ENCODE measurements around the gene PTPRN2. TPM values are rescaled to one million over a fixed set of nuclear protein-coding genes. Genes with fewer than 3 reads are reported as not detected.

Gene PTPRN2
- total RNA-seq, 1 donor from 2014 or later = 0.41 TPM

GRCh38 chr7:158026636-158027265 lies 560.9 kb downstream of the PTPRN2 start:
- Mint-ChIP-seq H3K27ac (no peak overlapping the region), H3K27me3 (ENCODE audit: insufficient read depth) (peaks cover 1% of the 10 kb centered on the region), H3K4me3 (no peak overlapping the region), H3K36me3 (ENCODE audit: low read depth) (no peaks in the 10 kb centered on the region), H3K9me3 (no peaks in the 10 kb centered on the region), H3K4me1 (ENCODE audit: low read depth) (no peaks in the 10 kb centered on the region)
- DNase-seq (ENCODE audit: low spot score) = no peak
- intact Hi-C loops (cut with micrococcal nuclease) = no loop called here

DNA sequence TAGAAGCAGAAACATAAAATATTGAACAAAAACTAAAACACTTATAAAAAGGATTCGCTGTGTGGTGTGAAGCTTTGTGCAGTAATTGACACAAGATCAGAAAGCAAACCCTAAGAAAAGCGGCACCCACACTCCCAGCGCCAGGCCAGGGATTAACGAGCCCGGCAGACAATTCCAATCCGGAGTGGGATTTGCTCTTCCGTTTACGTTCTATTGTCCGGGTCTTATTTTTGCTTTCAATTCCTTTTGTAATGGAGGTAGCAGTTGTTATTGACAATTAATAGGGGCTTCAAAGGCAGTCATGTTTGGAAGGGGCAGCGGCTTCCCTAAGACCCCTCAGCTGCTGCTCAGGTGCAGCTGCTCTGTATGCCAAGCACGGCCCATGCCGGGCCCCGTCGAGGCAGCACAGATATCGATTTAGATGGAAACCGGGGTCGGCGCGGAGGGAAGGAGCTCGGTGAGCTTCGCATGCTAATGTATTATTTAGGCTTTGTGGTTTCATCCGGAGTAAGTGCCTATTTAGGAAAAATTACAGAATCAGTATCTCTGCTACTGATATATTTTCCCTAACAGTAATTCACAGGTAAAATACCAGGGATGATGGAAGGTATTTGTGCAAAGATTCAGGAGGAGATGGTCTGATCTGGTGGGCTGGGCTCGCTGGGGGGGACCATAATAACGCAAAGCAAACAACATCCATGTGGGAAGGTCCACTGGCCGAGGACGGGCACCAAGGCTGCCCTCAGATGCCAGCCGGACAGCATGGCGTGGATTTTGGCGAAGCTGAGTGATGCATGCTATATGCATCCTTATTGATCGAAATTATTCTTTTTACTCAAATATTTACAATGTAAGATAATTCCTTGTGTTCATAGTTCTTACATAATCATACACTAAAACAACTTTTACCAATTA lies 561.7 kb downstream of the PTPRN2 start:
- peaks cover 1% of the 10 kb centered on the region for H3K27me3 Mint-ChIP-seq (ENCODE audit: insufficient read depth)
- no peak overlapping the region for H3K27ac Mint-ChIP-seq
- H3K36me3 Mint-ChIP-seq (ENCODE audit: low read depth) = no peaks in the 10 kb centered on the region
- no peak overlapping the region for H3K4me3 Mint-ChIP-seq
- H3K9me3 Mint-ChIP-seq = no peaks in the 10 kb centered on the region
- H3K4me1 Mint-ChIP-seq (ENCODE audit: low read depth) = no peaks in the 10 kb centered on the region
- intact Hi-C loops (cut with micrococcal nuclease) = no loop called here
- DNase-seq (ENCODE audit: low spot score) = no peak

- Mint-ChIP-seq H3K4me1 (ENCODE audit: low read depth) (no peaks in the 10 kb centered on the region), H3K27ac (no peak overlapping the region), H3K27me3 (ENCODE audit: insufficient read depth) (peaks cover 1% of the 10 kb centered on the region), H3K36me3 (ENCODE audit: low read depth) (no peaks in the 10 kb centered on the region), H3K4me3 (no peak overlapping the region), H3K9me3 (no peaks in the 10 kb centered on the region)
- DNase-seq (ENCODE audit: low spot score) = no peak
- intact Hi-C loops (cut with micrococcal nuclease) = no loop called here
Measured at GRCh38 chr7:158024881-158025280, 562.7 kb downstream of the PTPRN2 start.

DNA sequence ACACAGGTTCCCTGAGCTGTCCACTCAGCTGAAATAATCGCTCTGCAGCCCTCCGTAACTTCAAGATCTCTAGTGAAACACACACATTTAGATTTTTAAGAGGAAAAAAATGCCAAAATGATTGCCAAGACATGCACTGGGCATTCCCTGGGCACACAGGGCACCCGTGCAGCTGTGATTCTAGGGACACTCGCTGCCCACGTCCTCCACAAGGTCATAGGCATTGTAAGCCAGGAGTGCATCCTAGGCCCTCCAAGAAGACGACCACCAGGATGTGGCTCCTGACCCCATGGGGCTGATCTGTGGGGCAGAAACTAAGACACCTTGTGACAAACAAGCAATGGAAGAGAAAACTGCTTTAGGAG lies 563.3 kb downstream of the PTPRN2 start:
- Mint-ChIP-seq H3K4me1 (ENCODE audit: low read depth) (no peaks in the 10 kb centered on the region), H3K27me3 (ENCODE audit: insufficient read depth) (peaks cover 1% of the 10 kb centered on the region), H3K4me3 (no peak overlapping the region), H3K27ac (no peak overlapping the region), H3K36me3 (ENCODE audit: low read depth) (no peaks in the 10 kb centered on the region), H3K9me3 (no peaks in the 10 kb centered on the region)
- intact Hi-C loops (cut with micrococcal nuclease) = no loop called here
- no peak for DNase-seq (ENCODE audit: low spot score)

DNA sequence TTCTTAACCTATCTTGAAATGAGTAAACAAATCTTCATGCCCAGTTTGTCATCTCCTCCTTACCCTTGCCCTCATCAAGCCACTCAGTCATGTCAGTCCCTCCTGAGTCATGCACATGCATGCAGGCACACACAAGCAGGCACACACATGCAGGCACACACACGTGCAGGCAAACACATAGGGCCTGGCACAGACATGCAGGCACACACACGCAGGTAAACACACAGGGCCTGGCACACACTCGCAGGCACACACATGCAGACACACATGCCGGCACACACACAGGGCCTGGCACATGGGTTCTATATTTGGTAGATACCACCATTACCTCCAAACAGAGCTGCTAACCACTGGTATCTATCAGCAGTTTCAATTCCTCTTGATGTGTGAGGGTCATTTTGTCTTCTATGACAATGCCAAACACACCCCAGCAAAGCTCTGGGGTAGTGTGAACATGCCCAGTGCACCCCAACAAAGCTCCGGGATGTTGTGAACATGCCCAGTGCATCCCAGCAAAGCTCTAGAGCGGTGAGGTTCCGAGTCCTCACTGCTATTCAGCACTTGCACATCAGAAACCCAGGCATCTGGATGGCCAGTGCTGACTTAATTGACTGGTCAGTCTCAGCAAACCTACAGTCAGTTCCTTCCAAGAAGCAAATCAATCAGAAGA lies 563.8 kb downstream of the PTPRN2 start:
- Mint-ChIP-seq H3K9me3 (no peaks in the 10 kb centered on the region), H3K4me1 (ENCODE audit: low read depth) (no peaks in the 10 kb centered on the region), H3K27me3 (ENCODE audit: insufficient read depth) (peaks cover 1% of the 10 kb centered on the region), H3K4me3 (no peak overlapping the region), H3K27ac (no peak overlapping the region), H3K36me3 (ENCODE audit: low read depth) (no peaks in the 10 kb centered on the region)
- no peak for DNase-seq (ENCODE audit: low spot score)
- intact Hi-C loops (cut with micrococcal nuclease) = no loop called here

- Mint-ChIP-seq H3K36me3 (ENCODE audit: low read depth) (no peaks in the 10 kb centered on the region), H3K27me3 (ENCODE audit: insufficient read depth) (peaks cover 1% of the 10 kb centered on the region), H3K4me3 (no peak overlapping the region), H3K9me3 (no peaks in the 10 kb centered on the region), H3K27ac (no peak overlapping the region), H3K4me1 (ENCODE audit: low read depth) (no peaks in the 10 kb centered on the region)
- no peak for DNase-seq (ENCODE audit: low spot score)
- intact Hi-C loops (cut with micrococcal nuclease) = no loop called here
Measured at GRCh38 chr7:158023157-158023556, 564.5 kb downstream of the PTPRN2 start.

DNA sequence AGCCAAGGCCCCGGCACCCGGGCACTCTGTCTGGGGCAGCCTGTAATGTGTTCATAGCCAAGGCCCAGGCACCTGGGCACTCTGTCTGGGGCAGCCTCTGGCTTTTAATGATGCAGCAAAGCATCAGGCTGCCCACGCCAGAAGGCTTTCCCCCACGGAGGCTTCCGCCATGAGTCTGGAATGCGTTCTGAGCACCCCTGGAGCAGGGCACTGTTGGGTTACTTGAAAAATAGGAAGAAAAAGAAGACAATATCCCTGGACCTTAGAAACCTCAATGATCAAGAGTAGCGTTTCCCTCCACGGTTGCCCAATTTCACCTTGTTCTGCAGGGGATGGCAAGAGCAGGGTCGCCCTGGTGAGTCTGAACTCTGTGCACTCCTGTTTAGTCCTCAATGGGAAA lies 565.0 kb downstream of the PTPRN2 start:
- no peak for DNase-seq (ENCODE audit: low spot score)
- intact Hi-C loops (cut with micrococcal nuclease) = no loop called here
- H3K36me3 Mint-ChIP-seq (ENCODE audit: low read depth) = no peaks in the 10 kb centered on the region
- no peaks in the 10 kb centered on the region for H3K9me3 Mint-ChIP-seq
- no peaks in the 10 kb centered on the region for H3K27me3 Mint-ChIP-seq (ENCODE audit: insufficient read depth)
- H3K27ac Mint-ChIP-seq = no peak overlapping the region
- no peaks in the 10 kb centered on the region for H3K4me1 Mint-ChIP-seq (ENCODE audit: low read depth)
- no peak overlapping the region for H3K4me3 Mint-ChIP-seq

- Mint-ChIP-seq H3K36me3 (ENCODE audit: low read depth) (no peaks in the 10 kb centered on the region), H3K4me3 (no peak overlapping the region), H3K27me3 (ENCODE audit: insufficient read depth) (no peaks in the 10 kb centered on the region), H3K9me3 (no peaks in the 10 kb centered on the region), H3K27ac (no peak overlapping the region), H3K4me1 (ENCODE audit: low read depth) (no peaks in the 10 kb centered on the region)
- DNase-seq (ENCODE audit: low spot score) = no peak
- intact Hi-C loops (cut with micrococcal nuclease) = no loop called here
Measured at GRCh38 chr7:158021836-158022235, 565.8 kb downstream of the PTPRN2 start.

GRCh38 chr7:158020706-158021095 lies 566.9 kb downstream of the PTPRN2 start:
- intact Hi-C loops (cut with micrococcal nuclease) = no loop called here
- Mint-ChIP-seq H3K9me3 (no peaks in the 10 kb centered on the region), H3K4me3 (no peak overlapping the region), H3K27ac (no peak overlapping the region), H3K36me3 (ENCODE audit: low read depth) (no peaks in the 10 kb centered on the region), H3K4me1 (ENCODE audit: low read depth) (no peaks in the 10 kb centered on the region), H3K27me3 (ENCODE audit: insufficient read depth) (no peaks in the 10 kb centered on the region)
- DNase-seq (ENCODE audit: low spot score) = no peak

GRCh38 chr7:158019726-158020705 lies 567.6 kb downstream of the PTPRN2 start:
- intact Hi-C loops (cut with micrococcal nuclease) = no loop called here
- H3K9me3 Mint-ChIP-seq = no peaks in the 10 kb centered on the region
- DNase-seq (ENCODE audit: low spot score) = no peak
- no peaks in the 10 kb centered on the region for H3K27me3 Mint-ChIP-seq (ENCODE audit: insufficient read depth)
- no peaks in the 10 kb centered on the region for H3K36me3 Mint-ChIP-seq (ENCODE audit: low read depth)
- no peaks in the 10 kb centered on the region for H3K4me1 Mint-ChIP-seq (ENCODE audit: low read depth)
- H3K27ac Mint-ChIP-seq = no peak overlapping the region
- no peak overlapping the region for H3K4me3 Mint-ChIP-seq

DNA sequence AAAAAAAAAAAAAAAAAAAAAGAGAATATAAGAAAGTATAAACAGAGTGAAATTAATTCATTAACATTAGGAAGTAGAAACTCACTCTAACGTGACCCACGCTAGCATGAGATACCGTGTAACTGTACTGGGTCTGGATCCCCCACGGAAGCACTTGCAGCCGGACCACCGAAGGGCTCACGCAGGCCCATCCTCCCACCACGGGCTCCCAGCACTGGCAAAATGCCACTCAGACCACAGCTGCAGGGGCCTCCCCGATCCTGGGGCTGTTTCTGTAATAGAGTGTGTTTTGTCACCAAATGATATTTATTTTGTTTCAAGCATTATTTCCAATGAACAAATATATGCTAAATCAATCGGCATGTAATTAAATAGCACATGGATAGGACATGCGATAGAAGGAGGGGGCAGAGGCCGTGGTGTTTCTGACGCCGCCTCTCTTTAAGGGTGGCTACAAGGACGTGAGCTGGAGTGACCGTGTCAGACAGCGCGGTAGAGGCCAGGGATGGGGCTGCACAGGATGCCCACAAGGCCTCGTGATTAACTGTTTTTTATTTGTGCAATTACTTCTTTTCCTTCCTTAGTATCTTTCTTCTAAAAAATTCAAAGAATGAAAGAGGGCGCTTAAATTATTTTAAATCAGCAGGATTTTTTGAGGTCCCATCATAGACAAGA lies 568.5 kb downstream of the PTPRN2 start:
- Mint-ChIP-seq H3K9me3 (no peaks in the 10 kb centered on the region), H3K27me3 (ENCODE audit: insufficient read depth) (no peaks in the 10 kb centered on the region)
- DNase-seq (ENCODE audit: low spot score) = no peak

More for the DNA sequence above, 568.5 kb downstream of the PTPRN2 start:
- Mint-ChIP-seq H3K4me3 (no peak overlapping the region), H3K4me1 (ENCODE audit: low read depth) (no peaks in the 10 kb centered on the region), H3K36me3 (ENCODE audit: low read depth) (no peaks in the 10 kb centered on the region), H3K27ac (no peak overlapping the region)
- intact Hi-C loops (cut with micrococcal nuclease) = no loop called here

All from activated T-helper 1 cell treated with anti-CD3 and anti-CD28 coated beads, Interleukin-12 subunit alpha, Interleukin-12 subunit beta, Interleukin-2, Interleukin-4 antibody, amounts not matched to agents 30 ng/mL and 10 ng/mL and 1 ng/mL, durations not matched to agents 14 hours and 24 hours and 36 hours (primary cell).